Testis (tissue), 3 donors: ENCODE measurements around the gene FARS2. TPM values are rescaled to one million over a fixed set of nuclear protein-coding genes. Genes with fewer than 3 reads are reported as not detected.

Experiments used
- DNase-seq: peaks from one replicate; pipeline ENCODE4 v3.0.0-alpha.2; 2019
- H3K27ac ChIP-seq, 2 donors: fragments of 200-600 bp; sonication (generic); one replicate each; pipeline ENCODE4 v1.5.1; 2019
- H3K27me3 ChIP-seq: fragments of 200-600 bp; sonication (generic); one replicate; pipeline ENCODE4 v1.5.1; 2019
- H3K36me3 ChIP-seq: fragments of 200-600 bp; sonication (generic); one replicate; pipeline ENCODE4 v1.5.1; 2017; ENCODE audit warnings: low read depth; ENCODE audit errors: missing control alignments
- H3K4me1 ChIP-seq: fragments of 200-600 bp; sonication (generic); one replicate; pipeline ENCODE4 v1.5.1; 2019
- H3K4me3 ChIP-seq, 2 donors: fragments of 200-600 bp; sonication (generic); one replicate each; pipeline ENCODE4 v1.5.1; 2017 to 2019
- H3K9me3 ChIP-seq: fragments of 200-600 bp; sonication (generic); one replicate; pipeline ENCODE4 v1.5.1; 2017
- POLR2A ChIP-seq: fragments of 450-650 bp; IDR thresholded peaks from one replicate; pipeline ENCODE4 v1.6.1; 2017; ENCODE audit warnings: antibody characterized with exemption, mild to moderate bottlenecking, moderate library complexity
- WGBS, 2 donors: methylation state at CpG; one replicate each; pipeline ENCODE4 v1.1.5; 2018; 5-methylcytosine and 5-hydroxymethylcytosine counted together
- intact Hi-C: fragments of 100-400 bp; cut with DNase I; formaldehyde crosslinking; loops from one replicate; pipeline ENCODE4 v1.15.1; 2023; ENCODE audit warnings: low total_unique reads
- polyA plus RNA-seq: library from polyadenylated mRNA; stranded (reverse); fragments of 350-450 nt; fragmentation: Illumina TruSeq; extraction: RNeasy Lipid Tissue Mini Kit (QIAGEN cat#74804); gene quantifications from one replicate; pipeline ENCODE4 v1.2.3, GENCODE V29; 2014; ENCODE audit warnings: low read depth, low replicate concordance; ENCODE audit not compliant: insufficient read depth
- total RNA-seq, 2 donors: library from RNA; depleted of rRNA; stranded (reverse); fragments of >200 nt; gene quantifications; one replicate each; pipeline ENCODE4 v1.2.3, GENCODE V29; 2016
- TF ChIP-seq, protein P1 (sequence below), 3 experiments: fragments of 450-650 bp in 2 of 3; fragments of 200-600 bp in 1 of 3; sonication (generic) in 1 of 3; IDR thresholded peaks; one replicate each; pipeline ENCODE4 v1.5.1; 2016 to 2019; ENCODE audit warnings: antibody characterized with exemption in 3 of 3, mild to moderate bottlenecking in 2 of 3, moderate library complexity in 1 of 3

FARS2 gene
- total and polyA plus RNA-seq, 3 donors from 2014 or later, result 15.4 to 26.8 (median 22.1) TPM

DNA sequence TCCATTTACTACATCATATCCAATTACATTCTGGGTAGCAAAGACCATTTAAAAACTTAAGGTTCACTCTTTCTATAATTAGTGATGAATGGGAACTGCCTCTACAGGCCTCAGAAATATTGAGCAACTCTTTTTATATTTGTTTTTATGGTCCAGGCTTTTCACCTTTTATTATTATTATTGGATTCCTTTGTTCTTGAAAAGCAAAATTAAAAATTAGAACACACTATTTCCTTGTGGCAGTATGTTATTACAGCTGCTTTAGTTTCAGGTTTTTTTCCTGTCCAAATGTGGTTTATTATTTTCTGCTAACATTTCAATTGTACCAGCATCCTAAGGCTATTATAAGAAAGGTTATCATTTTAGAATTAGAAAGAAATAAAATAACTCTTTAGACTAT lies 150.1 kb downstream of the FARS2 start:
- Histone ChIP-seq H3K36me3 (no peaks in the 10 kb centered on the region), H3K27ac (no peak overlapping the region), H3K27me3 (no peaks in the 10 kb centered on the region), H3K9me3 (no peaks in the 10 kb centered on the region), H3K4me1 (no peaks in the 10 kb centered on the region), H3K4me3 (no peak overlapping the region)
- TF ChIP-seq, protein P1, sequence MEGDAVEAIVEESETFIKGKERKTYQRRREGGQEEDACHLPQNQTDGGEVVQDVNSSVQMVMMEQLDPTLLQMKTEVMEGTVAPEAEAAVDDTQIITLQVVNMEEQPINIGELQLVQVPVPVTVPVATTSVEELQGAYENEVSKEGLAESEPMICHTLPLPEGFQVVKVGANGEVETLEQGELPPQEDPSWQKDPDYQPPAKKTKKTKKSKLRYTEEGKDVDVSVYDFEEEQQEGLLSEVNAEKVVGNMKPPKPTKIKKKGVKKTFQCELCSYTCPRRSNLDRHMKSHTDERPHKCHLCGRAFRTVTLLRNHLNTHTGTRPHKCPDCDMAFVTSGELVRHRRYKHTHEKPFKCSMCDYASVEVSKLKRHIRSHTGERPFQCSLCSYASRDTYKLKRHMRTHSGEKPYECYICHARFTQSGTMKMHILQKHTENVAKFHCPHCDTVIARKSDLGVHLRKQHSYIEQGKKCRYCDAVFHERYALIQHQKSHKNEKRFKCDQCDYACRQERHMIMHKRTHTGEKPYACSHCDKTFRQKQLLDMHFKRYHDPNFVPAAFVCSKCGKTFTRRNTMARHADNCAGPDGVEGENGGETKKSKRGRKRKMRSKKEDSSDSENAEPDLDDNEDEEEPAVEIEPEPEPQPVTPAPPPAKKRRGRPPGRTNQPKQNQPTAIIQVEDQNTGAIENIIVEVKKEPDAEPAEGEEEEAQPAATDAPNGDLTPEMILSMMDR (IDR thresholded peaks at IDR 0.05), result no peak
- TF ChIP-seq POLR2A, result no peak
- DNase-seq, result no peak
- intact Hi-C loops, result no loop called here

DNA sequence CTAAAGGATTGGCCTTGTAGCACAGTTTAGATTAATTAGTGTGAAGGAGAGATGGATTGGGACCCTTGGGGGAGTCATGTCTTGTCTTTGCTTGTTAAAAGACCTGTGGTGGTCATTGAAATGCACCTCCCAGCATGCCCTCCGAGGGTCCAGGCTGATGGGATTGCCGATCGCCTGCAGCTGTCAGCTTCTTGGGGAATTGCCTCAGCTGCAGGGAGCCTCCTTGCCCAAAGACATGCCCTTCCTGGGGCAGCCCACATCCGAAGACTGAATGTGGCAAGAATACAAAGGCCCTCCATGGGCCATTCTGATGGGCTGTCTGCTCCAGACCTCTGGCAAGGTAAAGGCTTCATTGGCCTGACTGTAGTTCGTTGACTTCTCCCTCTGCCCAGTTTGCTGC lies 150.7 kb downstream of the FARS2 start:
- no peak for DNase-seq
- no peaks in the 10 kb centered on the region for H3K9me3 ChIP-seq
- TF ChIP-seq, protein P1 (IDR thresholded peaks at IDR 0.05), result no peak
- no peak for TF ChIP-seq POLR2A
- WGBS, 2 donors, result 60 to 66% methylated on average over 4 to 5 of the region's 5 CpGs
- no peaks in the 10 kb centered on the region for H3K36me3 ChIP-seq
- no peak overlapping the region for H3K4me3 ChIP-seq
- intact Hi-C loops, result no loop called here
- H3K27me3 ChIP-seq, result no peaks in the 10 kb centered on the region
- no peak overlapping the region for H3K27ac ChIP-seq
- no peaks in the 10 kb centered on the region for H3K4me1 ChIP-seq

DNA sequence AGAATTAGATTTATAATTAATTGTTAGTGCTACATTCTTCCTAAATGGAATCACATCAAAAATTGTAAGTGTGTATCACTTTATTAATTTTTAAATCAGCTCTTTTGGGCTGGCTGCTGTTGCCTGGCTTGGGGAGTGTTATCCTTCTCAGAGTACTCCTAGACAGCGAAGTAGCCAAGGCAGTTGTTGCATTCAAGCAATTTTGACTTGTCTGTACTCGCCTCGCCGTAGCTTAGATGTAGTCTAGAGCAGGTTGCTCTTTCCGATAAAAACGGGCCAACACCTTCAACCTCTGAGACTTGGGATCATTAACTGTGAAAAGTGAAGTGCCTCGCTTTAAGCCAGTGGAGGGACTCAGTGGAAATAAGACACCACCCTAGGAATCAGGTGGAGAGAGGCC lies 151.3 kb downstream of the FARS2 start:
- intact Hi-C loops, result no loop called here
- 79 to 95% methylated on average over 7 of the region's 7 CpGs for WGBS, 2 donors
- H3K9me3 ChIP-seq, result no peaks in the 10 kb centered on the region
- no peak overlapping the region for H3K27ac ChIP-seq
- H3K27me3 ChIP-seq, result no peaks in the 10 kb centered on the region
- H3K4me3 ChIP-seq, result no peak overlapping the region
- no peaks in the 10 kb centered on the region for H3K36me3 ChIP-seq
- TF ChIP-seq, protein P1 (IDR thresholded peaks at IDR 0.05), result no peak
- no peak for TF ChIP-seq POLR2A
- DNase-seq, result no peak
- H3K4me1 ChIP-seq, result no peaks in the 10 kb centered on the region

DNA sequence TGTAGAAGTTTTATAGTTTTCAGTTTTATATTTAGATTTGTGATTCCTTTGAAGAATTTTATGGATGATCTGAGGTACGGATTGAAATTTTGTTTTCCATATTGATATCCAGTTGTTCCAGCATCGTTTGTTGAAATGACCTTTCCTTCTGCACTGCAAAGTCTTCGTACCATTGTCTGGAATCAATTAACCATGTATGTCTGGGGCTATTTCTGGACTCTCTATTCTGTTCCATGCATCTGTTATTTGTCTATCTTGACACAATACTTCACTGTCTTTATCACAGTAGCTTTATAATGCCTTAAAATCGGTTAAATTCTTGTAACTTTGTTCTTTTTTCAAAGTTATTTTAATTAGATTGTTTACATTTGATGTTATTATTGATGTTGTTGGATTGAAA lies 154.9 kb downstream of the FARS2 start:
- DNase-seq, result no peak
- Histone ChIP-seq H3K4me1 (no peaks in the 10 kb centered on the region), H3K4me3 (no peak overlapping the region), H3K9me3 (no peaks in the 10 kb centered on the region), H3K27ac (no peak overlapping the region), H3K27me3 (no peaks in the 10 kb centered on the region), H3K36me3 (no peaks in the 10 kb centered on the region)
- intact Hi-C loops, result no loop called here
- 84 to 92% methylated on average over 4 of the region's 4 CpGs for WGBS, 2 donors
- TF ChIP-seq, protein P1 (IDR thresholded peaks at IDR 0.05), result no peak
- TF ChIP-seq POLR2A, result no peak

DNA sequence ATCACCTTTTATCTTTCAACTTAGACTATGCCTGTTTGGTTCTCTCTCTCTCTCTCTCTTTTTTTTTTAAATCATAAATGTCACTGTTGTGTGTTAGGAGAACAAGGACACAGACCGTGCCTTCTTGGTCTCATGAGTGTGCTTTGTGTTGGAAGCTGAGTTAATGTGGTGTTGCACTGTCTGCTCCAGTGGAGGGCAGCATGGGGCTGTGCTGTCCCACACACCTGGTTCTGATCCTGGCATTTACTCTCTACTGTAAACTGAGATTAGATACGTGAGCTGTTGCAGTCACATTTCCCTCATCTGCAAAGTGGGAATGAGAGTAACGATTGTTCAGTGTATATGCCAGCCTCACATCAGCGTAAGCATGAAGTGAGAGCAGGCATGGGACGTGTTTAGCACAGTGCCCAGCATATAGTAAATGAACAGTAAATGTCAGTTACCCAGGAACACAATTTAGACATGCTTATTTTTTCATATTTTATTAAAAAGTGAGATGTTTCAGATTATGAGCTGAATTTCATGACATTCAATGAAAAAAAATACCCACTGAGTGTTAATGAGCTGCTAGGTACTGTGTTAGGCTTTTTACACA lies 161.1 kb downstream of the FARS2 start:
- Histone ChIP-seq H3K4me1 (no peaks in the 10 kb centered on the region), H3K27ac (no peak overlapping the region), H3K9me3 (no peaks in the 10 kb centered on the region), H3K4me3 (no peak overlapping the region), H3K36me3 (no peaks in the 10 kb centered on the region), H3K27me3 (no peaks in the 10 kb centered on the region)
- intact Hi-C loops, result no loop called here
- 81 to 85% methylated on average over 5 of the region's 5 CpGs for WGBS, 2 donors
- DNase-seq, result peak; percentile 17
- TF ChIP-seq POLR2A, result no peak
- TF ChIP-seq, protein P1 (IDR thresholded peaks at IDR 0.05), result no peak
